Ammon's horn (tissue), 1 donor: ENCODE measurements around the gene PASK.
"Not testable (repeated sequence)": the region's sequence is repeated elsewhere in the genome, so short reads cannot be mapped to it uniquely, and the experiment has no call there.

Source experiments
- DNase-seq: peaks from one replicate; pipeline ENCODE4 v3.0.0-alpha.2; 2016; ENCODE audit warnings: low spot score

PASK gene

GRCh38 chr2:241103176-241103595, 46.1 kb downstream of the PASK start:
- no peak for DNase-seq

GRCh38 chr2:241102239-241102803, 47.0 kb downstream of the PASK start, which contains the start of gene MTERF4:
MTERF4 (minus strand) TSS chr2:241102287; CDS start chr2:241102273, 14 bp downstream.
- DNase-seq, result peak; percentile 92

GRCh38 chr2:241099246-241099645, 50.0 kb downstream of the PASK start:
- DNase-seq, result no peak

GRCh38 chr2:241096979-241097378, 52.3 kb downstream of the PASK start:
- DNase-seq, result no peak

- no peak for DNase-seq
Measured at GRCh38 chr2:241095594-241096290, 53.5 kb downstream of the PASK start.

GRCh38 chr2:241094924-241095420, 54.3 kb downstream of the PASK start:
- no peak for DNase-seq

- no peak for DNase-seq
Measured at GRCh38 chr2:241094172-241094571, 55.1 kb downstream of the PASK start.

- DNase-seq, result not testable (repeated sequence)
Measured at GRCh38 chr2:241093133-241093781, 56.0 kb downstream of the PASK start.

- DNase-seq, result no peak
Measured at GRCh38 chr2:241092677-241093076, 56.6 kb downstream of the PASK start.

- DNase-seq, result no peak
Measured at GRCh38 chr2:241091734-241092445, 57.4 kb downstream of the PASK start.

GRCh38 chr2:241091201-241091600, 58.1 kb downstream of the PASK start:
- DNase-seq, result no peak

- no peak for DNase-seq
Measured at GRCh38 chr2:241088791-241089732, 60.2 kb downstream of the PASK start.

GRCh38 chr2:241088376-241088775, 60.9 kb downstream of the PASK start:
- DNase-seq, result no peak

GRCh38 chr2:241087420-241088268, 61.6 kb downstream of the PASK start:
- no peak for DNase-seq

GRCh38 chr2:241084856-241085444, 64.3 kb downstream of the PASK start:
- no peak for DNase-seq

GRCh38 chr2:241083091-241083415, 66.2 kb downstream of the PASK start:
- no peak for DNase-seq

- no peak for DNase-seq
Measured at GRCh38 chr2:241082341-241083090, 66.8 kb downstream of the PASK start.

- DNase-seq, result no peak
Measured at GRCh38 chr2:241081643-241082340, 67.5 kb downstream of the PASK start.

GRCh38 chr2:241081190-241081642, 68.1 kb downstream of the PASK start:
- DNase-seq, result no peak
